NT2/D1 (cell line): ENCODE data around the gene TECTA.

Experiments used
- SUZ12 ChIP-seq: IDR thresholded peaks from 2 replicates; pipeline ENCODE4 v1.6.1; 2011; ENCODE audit not compliant: insufficient read length, insufficient read depth; ENCODE audit errors: extremely low read depth
- ZNF274 ChIP-seq: IDR thresholded peaks from 2 replicates; pipeline ENCODE4 v1.6.1; 2011; ENCODE audit warnings: mild to moderate bottlenecking, low read depth, low read length

DNA sequence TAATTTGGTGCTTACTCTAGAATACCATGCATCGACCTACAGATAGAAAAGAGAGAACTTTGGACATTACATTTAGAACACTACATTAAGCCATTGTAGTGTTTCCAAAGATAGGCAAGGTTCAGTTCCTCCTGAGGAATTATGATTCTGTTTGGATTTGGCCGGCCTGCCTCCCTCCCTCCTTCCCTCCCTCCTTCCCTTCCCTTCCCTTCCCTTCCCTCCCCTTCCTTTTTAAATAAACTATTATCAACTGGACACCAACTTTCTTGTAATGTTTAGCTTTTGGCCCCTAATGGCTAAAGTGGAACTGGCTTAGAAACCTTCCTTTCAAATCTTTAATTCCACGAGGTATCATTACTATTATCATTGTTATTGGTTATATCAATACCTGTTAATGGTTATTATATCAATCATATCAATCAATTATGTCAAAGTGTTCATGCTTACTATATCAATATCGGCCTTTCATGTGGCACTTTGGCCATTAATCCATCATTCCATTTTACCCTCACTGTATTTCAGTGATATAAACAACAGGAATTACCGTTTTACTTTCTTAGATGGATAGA is 60.4 kb downstream of the TECTA start:
- TF ChIP-seq ZNF274 = no peak
- no peak for TF ChIP-seq SUZ12
